Sigmoid colon (tissue), 7 donors: ENCODE results near the gene PLXND1. TPM values are rescaled to one million over a fixed set of nuclear protein-coding genes. Genes with fewer than 3 reads are reported as not detected.

Experiments used
- DNase-seq: peaks from one replicate; pipeline ENCODE4 v3.0.0-alpha.2; 2019
- H3K27ac ChIP-seq, 4 donors: fragments of 200-600 bp; sonication (generic); one replicate each; pipeline ENCODE4 v1.5.1; 2016 to 2019; ENCODE audit warnings: mild to moderate bottlenecking in 1 of 4
- H3K27me3 ChIP-seq, 3 donors: fragments of 200-600 bp; sonication (generic); one replicate each; pipeline ENCODE4 v1.5.1; 2019; ENCODE audit warnings: mild to moderate bottlenecking in 1 of 3
- H3K36me3 ChIP-seq, 4 donors: fragments of 200-600 bp; sonication (generic); one replicate each; pipeline ENCODE4 v1.5.1; 2016 to 2019
- H3K4me1 ChIP-seq, 4 donors: fragments of 200-600 bp; sonication (generic); one replicate each; pipeline ENCODE4 v1.5.1; 2017 to 2019
- H3K4me3 ChIP-seq, 4 donors: fragments of 200-600 bp; sonication (generic); one replicate each; pipeline ENCODE4 v1.5.1; 2017 to 2019; ENCODE audit warnings: mild to moderate bottlenecking in 2 of 4, moderate library complexity in 1 of 4
- H3K9me3 ChIP-seq, 4 donors: fragments of 200-600 bp in 3 of 4; sonication (generic) in 3 of 4; one replicate each; pipeline versions ENCODE4 v1.5.1 to v1.6.1; 2013 to 2019
- EP300 ChIP-seq, 4 donors: sonication (generic); formaldehyde crosslinking; IDR thresholded peaks; one replicate each; pipeline ENCODE4 v1.6.1; 2017; ENCODE audit warnings: antibody characterized with exemption in 4 of 4
- POLR2A ChIP-seq, 2 donors: fragments of 450-650 bp; IDR thresholded peaks; one replicate each; pipeline ENCODE4 v1.6.1; 2016; ENCODE audit warnings: antibody characterized with exemption in 2 of 2, mild to moderate bottlenecking in 2 of 2, moderate library complexity in 2 of 2
- POLR2AphosphoS5 ChIP-seq, 4 donors: sonication (generic); formaldehyde crosslinking; IDR thresholded peaks; one replicate each; pipeline ENCODE4 v1.6.1; 2017; ENCODE audit warnings: antibody characterized with exemption in 4 of 4
- WGBS, 2 donors: extraction: QIAGEN DNeasy Blood & Tissue Kit; methylation state at CpG; one replicate each; pipeline ENCODE4 v1.1.7; 2013; 5-methylcytosine and 5-hydroxymethylcytosine counted together
- intact Hi-C: fragments of 100-400 bp; cut with DNase I; formaldehyde crosslinking; loops from one replicate; pipeline ENCODE4 v1.15.1; 2023
- polyA plus RNA-seq, 3 donors: library from polyadenylated mRNA; stranded (reverse); fragments of 200-250 nt; gene quantifications; one replicate each; pipeline ENCODE4 v1.2.3, GENCODE V29; 2013
- total RNA-seq, 4 donors: library from RNA; depleted of rRNA; stranded (reverse); fragments of >200 nt; gene quantifications; one replicate each; pipeline ENCODE4 v1.1.0, GENCODE V29; 2016
- TF ChIP-seq, protein P1 (sequence below), 4 experiments: fragments of 450-650 bp in 3 of 4; fragments of 200-600 bp in 1 of 4; IDR thresholded peaks; one replicate each; pipeline ENCODE4 v1.5.1; 2016 to 2019; ENCODE audit warnings: antibody characterized with exemption in 4 of 4, mild to moderate bottlenecking in 3 of 4, moderate library complexity in 2 of 4
- donor health status: healthy with polysubstance abuse.
- donor health status: Bipolar disorder and iron deficiency.
- donor health status: healthy.

PLXND1 gene
- total and polyA plus RNA-seq, 7 donors: 9.6 to 77.0 (median 42.0) TPM

DNA sequence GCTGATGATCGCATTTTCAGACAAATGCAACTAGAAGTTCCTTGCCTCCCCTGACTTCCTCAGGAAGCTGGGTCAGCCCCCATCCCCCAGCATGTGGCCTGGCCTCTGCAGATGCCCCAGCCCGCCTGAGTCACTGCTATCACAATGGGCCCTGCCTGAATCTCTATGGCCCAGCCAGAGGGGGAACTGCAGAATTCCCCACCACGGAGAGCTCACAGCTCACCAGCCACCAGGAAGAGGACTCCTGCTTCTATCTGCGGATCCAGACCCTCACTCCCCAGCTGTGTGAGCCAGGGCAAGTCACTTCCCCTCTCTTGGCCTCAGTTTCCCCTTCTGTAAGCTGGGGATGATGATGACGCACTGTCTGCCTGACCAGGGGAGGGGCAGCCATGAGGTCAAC is 6.9 kb downstream of the PLXND1 start:
- Histone ChIP-seq H3K9me3 (no peaks in the 10 kb centered on the region), H3K27ac (peak overlapping the region; percentile 72 to 82 (median 78)), H3K36me3 (no peaks in the 10 kb centered on the region), H3K4me1 (peaks cover 0 to 73% (median 73%) of the 10 kb centered on the region in 4 donors), H3K4me3 (no peak overlapping the region), H3K27me3 (peaks cover 0 to 1% (median 0%) of the 10 kb centered on the region in 3 donors)
- TF ChIP-seq EP300 (IDR thresholded peaks at IDR 0.05) (no peak), POLR2AphosphoS5 (IDR thresholded peaks at IDR 0.05) (peak in 2 of 4 donors; percentile 15 to 16)
- DNase-seq: peak; percentile 84
- intact Hi-C loops: loop anchor here (5.0 kb wide), 1 partner anchor 37 kb away; no protein-coding TSS in a partner anchor
- 55 to 74% methylated on average over 5 of the region's 5 CpGs for WGBS, 2 donors

GRCh38 chr3:129599073-129599472 is 7.4 kb downstream of the PLXND1 start:
- H3K27ac ChIP-seq: peak overlapping the region; percentile 72 to 82 (median 78)

DNA sequence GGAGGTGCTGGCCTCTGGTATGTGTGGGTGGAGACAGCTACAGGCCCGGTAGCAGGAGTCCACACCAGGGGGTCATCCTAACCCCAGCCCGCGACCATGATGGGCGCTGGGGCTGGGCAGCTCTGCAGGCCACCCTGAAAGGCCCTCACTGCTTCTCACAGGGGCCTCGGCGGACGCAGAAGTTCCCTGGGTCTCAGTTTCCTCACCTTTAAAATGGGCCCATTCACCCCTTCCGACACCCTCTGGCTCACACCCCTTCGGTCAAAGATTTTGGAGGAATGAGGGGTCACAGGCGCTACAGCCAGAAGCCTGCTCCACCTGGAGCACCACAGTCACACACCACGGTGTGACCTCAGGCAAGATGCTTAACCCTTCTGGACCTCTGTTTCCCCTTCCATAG is 8.0 kb downstream of the PLXND1 start:
- TF ChIP-seq, protein P1, sequence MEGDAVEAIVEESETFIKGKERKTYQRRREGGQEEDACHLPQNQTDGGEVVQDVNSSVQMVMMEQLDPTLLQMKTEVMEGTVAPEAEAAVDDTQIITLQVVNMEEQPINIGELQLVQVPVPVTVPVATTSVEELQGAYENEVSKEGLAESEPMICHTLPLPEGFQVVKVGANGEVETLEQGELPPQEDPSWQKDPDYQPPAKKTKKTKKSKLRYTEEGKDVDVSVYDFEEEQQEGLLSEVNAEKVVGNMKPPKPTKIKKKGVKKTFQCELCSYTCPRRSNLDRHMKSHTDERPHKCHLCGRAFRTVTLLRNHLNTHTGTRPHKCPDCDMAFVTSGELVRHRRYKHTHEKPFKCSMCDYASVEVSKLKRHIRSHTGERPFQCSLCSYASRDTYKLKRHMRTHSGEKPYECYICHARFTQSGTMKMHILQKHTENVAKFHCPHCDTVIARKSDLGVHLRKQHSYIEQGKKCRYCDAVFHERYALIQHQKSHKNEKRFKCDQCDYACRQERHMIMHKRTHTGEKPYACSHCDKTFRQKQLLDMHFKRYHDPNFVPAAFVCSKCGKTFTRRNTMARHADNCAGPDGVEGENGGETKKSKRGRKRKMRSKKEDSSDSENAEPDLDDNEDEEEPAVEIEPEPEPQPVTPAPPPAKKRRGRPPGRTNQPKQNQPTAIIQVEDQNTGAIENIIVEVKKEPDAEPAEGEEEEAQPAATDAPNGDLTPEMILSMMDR (IDR thresholded peaks at IDR 0.05): no peak
- TF ChIP-seq POLR2AphosphoS5 (IDR thresholded peaks at IDR 0.05) (no peak), POLR2A (IDR thresholded peaks at IDR 0.05) (no peak), EP300 (IDR thresholded peaks at IDR 0.05) (no peak)
- Histone ChIP-seq H3K27me3 (no peaks in the 10 kb centered on the region), H3K9me3 (no peaks in the 10 kb centered on the region), H3K36me3 (no peaks in the 10 kb centered on the region), H3K4me1 (peaks cover 0 to 79% (median 76%) of the 10 kb centered on the region in 4 donors), H3K4me3 (no peak overlapping the region), H3K27ac (peak overlapping the region; percentile 72 to 82 (median 78))
- intact Hi-C loops: loop anchor here (5.0 kb wide), 1 partner anchor 36 kb away; no protein-coding TSS in a partner anchor
- WGBS, 2 donors: 86 to 87% methylated on average over 11 of the region's 11 CpGs
- DNase-seq: no peak

More at GRCh38 chr3:129599073-129599472, 7.4 kb downstream of the PLXND1 start:
- 81 to 82% methylated on average over 19 of the region's 19 CpGs for WGBS, 2 donors
- no peaks in the 10 kb centered on the region for H3K9me3 ChIP-seq
- intact Hi-C loops: loop anchor here (5.0 kb wide), 1 partner anchor 37 kb away; no protein-coding TSS in a partner anchor
- H3K4me3 ChIP-seq: no peak overlapping the region
- no peak for TF ChIP-seq POLR2AphosphoS5 (IDR thresholded peaks at IDR 0.05)
- TF ChIP-seq, protein P1 (IDR thresholded peaks at IDR 0.05): no peak
- no peak for TF ChIP-seq POLR2A (IDR thresholded peaks at IDR 0.05)
- TF ChIP-seq EP300 (IDR thresholded peaks at IDR 0.05): no peak
- H3K27me3 ChIP-seq: no peaks in the 10 kb centered on the region
- no peaks in the 10 kb centered on the region for H3K36me3 ChIP-seq
- H3K4me1 ChIP-seq: peaks cover 0 to 75% (median 72%) of the 10 kb centered on the region in 4 donors
- no peak for DNase-seq

DNA sequence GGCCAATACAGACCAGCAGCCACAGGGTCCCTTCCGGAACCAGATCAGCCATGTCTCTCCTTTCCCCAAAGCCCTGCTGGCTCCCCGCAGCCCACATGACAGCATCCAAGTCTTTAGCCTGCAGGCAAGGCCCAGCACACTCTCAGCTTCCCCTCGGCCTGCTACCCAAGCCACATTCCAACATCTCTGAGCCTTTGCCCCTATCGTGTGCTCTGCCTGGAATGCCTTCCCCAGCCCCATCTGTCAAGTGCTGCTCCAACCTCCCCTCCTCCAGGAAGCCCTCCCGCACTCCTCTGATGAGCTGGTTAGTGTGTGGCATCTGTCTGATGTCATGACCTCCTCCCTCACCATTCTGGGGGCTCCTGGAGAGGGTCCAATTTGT is 8.5 kb downstream of the PLXND1 start:
- TF ChIP-seq EP300 (IDR thresholded peaks at IDR 0.05): no peak
- no peak overlapping the region for H3K4me3 ChIP-seq
- no peaks in the 10 kb centered on the region for H3K36me3 ChIP-seq
- peak overlapping the region; percentile 72 to 82 (median 78) for H3K27ac ChIP-seq
- no peaks in the 10 kb centered on the region for H3K27me3 ChIP-seq
- intact Hi-C loops: loop anchor here (5.0 kb wide), 1 partner anchor 36 kb away; no protein-coding TSS in a partner anchor
- no peaks in the 10 kb centered on the region for H3K9me3 ChIP-seq
- 69 to 77% methylated on average over 5 of the region's 5 CpGs for WGBS, 2 donors
- H3K4me1 ChIP-seq: peaks cover 0 to 84% (median 79%) of the 10 kb centered on the region in 4 donors
- no peak for DNase-seq

GRCh38 chr3:129597087-129597999 is 9.1 kb downstream of the PLXND1 start:
- H3K4me1 ChIP-seq: peaks cover 0 to 88% (median 77%) of the 10 kb centered on the region in 4 donors
- WGBS, 2 donors: 64 to 69% methylated on average over 31 of the region's 31 CpGs
- TF ChIP-seq, protein P1 (IDR thresholded peaks at IDR 0.05): no peak
- no peak for TF ChIP-seq EP300 (IDR thresholded peaks at IDR 0.05)
- TF ChIP-seq POLR2A (IDR thresholded peaks at IDR 0.05): no peak
- TF ChIP-seq POLR2AphosphoS5 (IDR thresholded peaks at IDR 0.05): no peak
- intact Hi-C loops: loop anchor here (5.0 kb wide), 1 partner anchor 35 kb away; no protein-coding TSS in a partner anchor
- no peaks in the 10 kb centered on the region for H3K36me3 ChIP-seq
- peak overlapping the region; percentile 72 to 82 (median 78) for H3K27ac ChIP-seq
- peak overlapping the region in 1 of 4 donors; percentile 2 for H3K4me3 ChIP-seq
- H3K9me3 ChIP-seq: no peaks in the 10 kb centered on the region
- H3K27me3 ChIP-seq: no peaks in the 10 kb centered on the region
- no peak for DNase-seq
